RWPE1 (cell line): Measurements from ENCODE around the gene ADCY5.

Source experiments
- CTCF ChIA-PET: fragments of 350-600 bp; sonication (Branson Sonifier 250); formaldehyde crosslinking; extraction: SDS; loops from one replicate; lab custom pipeline; 2021; lab: Yijun Ruan, JAX
- POLR2A ChIA-PET: fragments of 400-600 bp; formaldehyde crosslinking; extraction: SDS; loops from one replicate; lab custom pipeline; 2020; ENCODE audit warnings: antibody characterized with exemption; ENCODE audit not compliant: low non-redundant PET; lab: Yijun Ruan, JAX
- DNase-seq: peaks from one replicate; pipeline ENCODE4 v3.0.0; 2012; ENCODE audit warnings: low spot score
- H3K27ac ChIP-seq: fragments of 450-650 bp; 2 replicates; pipeline ENCODE4 v1.5.1; 2017
- TF ChIP-seq, protein P1 (sequence below): fragments of 450-650 bp; conservative IDR thresholded peaks from 2 replicates; pipeline ENCODE4 v1.5.1; 2017; ENCODE audit warnings: low read depth, mild to moderate bottlenecking

ADCY5 gene

DNA sequence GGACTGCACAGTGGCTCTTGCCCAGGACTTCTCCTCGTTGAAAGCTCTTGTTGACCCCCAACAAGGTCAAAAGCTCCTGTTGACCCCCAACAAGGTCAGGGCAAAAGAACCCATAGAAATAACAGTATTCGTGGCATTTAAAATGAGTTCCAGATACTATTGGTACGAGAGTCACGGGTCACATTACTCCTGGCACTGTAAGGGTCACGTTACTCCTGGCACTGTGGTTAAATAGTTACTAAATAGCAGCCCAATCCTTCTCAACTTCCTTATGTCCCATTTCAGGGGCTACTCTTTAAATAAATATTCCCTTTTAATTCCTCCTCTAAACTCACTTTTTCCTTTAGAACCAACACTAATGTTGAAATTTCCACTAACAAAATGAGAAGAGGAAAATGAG, 18.2 kb upstream of the ADCY5 start:
- TF ChIP-seq, protein P1, sequence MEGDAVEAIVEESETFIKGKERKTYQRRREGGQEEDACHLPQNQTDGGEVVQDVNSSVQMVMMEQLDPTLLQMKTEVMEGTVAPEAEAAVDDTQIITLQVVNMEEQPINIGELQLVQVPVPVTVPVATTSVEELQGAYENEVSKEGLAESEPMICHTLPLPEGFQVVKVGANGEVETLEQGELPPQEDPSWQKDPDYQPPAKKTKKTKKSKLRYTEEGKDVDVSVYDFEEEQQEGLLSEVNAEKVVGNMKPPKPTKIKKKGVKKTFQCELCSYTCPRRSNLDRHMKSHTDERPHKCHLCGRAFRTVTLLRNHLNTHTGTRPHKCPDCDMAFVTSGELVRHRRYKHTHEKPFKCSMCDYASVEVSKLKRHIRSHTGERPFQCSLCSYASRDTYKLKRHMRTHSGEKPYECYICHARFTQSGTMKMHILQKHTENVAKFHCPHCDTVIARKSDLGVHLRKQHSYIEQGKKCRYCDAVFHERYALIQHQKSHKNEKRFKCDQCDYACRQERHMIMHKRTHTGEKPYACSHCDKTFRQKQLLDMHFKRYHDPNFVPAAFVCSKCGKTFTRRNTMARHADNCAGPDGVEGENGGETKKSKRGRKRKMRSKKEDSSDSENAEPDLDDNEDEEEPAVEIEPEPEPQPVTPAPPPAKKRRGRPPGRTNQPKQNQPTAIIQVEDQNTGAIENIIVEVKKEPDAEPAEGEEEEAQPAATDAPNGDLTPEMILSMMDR, result no peak
- no peak for DNase-seq
- CTCF ChIA-PET, result interaction anchor here (0.6 to 0.7 kb wide), 2 partner anchors 185 to 657 kb away, joined by 3 to 6 read pairs; no protein-coding TSS in a partner anchor
- POLR2A ChIA-PET, result no interaction called here
- no peak overlapping the region for H3K27ac ChIP-seq

DNA sequence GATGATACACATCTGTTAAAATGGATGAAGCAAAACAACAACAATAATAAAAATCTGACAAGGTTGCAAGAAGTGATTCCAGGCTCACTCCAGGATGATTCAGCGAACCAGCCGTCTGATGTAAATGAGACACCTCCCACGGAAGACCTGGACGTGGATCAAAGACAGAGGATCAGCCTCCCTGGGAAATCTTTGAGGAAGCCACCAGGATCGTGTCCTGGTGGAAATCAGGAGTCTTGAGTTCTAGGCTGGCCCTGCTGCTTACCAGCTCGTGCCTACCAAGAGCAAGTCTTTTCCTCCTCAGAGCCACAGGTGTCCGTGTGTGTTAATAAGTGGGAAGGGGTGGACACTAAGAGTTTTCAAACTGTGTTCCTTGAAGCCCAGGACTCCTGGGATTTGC, 15.3 kb upstream of the ADCY5 start:
- ChIA-PET POLR2A (no interaction called here), CTCF (interaction anchor here (0.7 kb wide), 1 partner anchor 119 kb away, joined by 3 read pairs; no protein-coding TSS in a partner anchor)
- TF ChIP-seq, protein P1, result no peak
- H3K27ac ChIP-seq, result no peak overlapping the region
- no peak for DNase-seq

DNA sequence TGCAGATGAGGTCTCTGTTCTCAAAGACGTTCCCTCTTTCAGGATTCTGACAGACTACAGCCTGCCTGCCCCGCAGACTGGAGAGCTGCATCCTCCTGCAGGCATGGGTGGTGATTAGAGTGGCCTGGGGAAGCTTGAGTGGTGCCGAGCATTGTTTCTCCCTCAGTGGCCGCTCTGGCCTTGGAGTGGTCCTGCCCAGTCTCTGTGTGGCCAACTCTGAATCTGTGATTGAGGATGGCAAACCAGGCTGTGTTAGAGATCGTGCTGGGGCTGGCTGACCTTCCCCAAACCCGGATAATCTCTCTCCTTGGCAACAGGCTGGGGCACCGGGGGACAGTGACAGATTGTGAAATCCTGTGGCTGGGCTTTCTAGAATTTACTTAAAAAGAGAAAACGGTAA, 11.0 kb upstream of the ADCY5 start:
- ChIA-PET CTCF (no interaction called here), POLR2A (no interaction called here)
- TF ChIP-seq, protein P1, result no peak

DNA sequence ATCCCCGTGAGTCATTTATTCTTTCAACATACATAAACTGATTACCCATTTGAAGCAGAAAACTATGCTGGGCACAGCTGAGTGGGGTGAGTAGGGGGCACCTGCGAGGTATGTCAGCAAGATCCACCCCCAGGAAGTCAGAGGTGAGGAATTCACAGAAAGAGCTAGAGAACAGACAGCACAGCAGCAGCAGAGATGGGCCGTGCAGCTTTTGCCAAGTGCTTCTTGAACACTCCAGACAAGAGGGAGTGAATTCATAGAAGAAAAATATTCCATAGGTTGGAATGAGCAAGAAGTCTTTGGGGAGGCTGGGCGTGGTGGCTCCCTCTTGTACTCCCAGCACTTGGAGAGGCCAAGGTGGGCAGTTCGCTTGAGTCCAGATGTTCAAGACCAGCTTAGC, 9.4 kb upstream of the ADCY5 start:
- DNase-seq, result no peak
- CTCF ChIA-PET, result interaction anchor here (0.7 kb wide), 1 partner anchor 34 kb away, joined by 5 read pairs; no protein-coding TSS in a partner anchor
- H3K27ac ChIP-seq, result no peak overlapping the region
- POLR2A ChIA-PET, result no interaction called here
- TF ChIP-seq, protein P1, result no peak

More for the DNA sequence above, 11.0 kb upstream of the ADCY5 start:
- DNase-seq, result no peak
- no peak overlapping the region for H3K27ac ChIP-seq

DNA sequence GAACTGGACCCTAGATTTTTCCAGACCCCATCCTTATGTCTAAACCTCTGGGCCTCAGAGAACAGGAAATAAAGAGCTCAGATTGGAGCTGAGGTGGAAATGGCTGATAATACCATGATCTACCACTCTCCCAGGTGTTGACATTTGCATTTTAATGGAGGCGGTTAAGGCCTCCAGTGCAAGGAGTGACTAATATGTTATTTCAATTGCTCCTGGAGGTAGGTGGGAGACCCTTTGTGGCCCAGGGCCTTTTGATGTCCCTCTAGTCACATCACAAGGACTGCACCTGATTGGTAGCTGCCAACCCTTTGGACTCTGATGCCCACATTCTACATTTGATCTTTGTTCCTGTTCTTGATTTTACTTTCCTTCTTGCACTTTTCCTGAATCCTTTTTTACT, 9.0 kb upstream of the ADCY5 start:
- CTCF ChIA-PET, result interaction anchor here (0.7 kb wide), 1 partner anchor 35 kb away, joined by 5 read pairs; no protein-coding TSS in a partner anchor
- POLR2A ChIA-PET, result no interaction called here
- no peak for DNase-seq
- TF ChIP-seq, protein P1, result no peak
- H3K27ac ChIP-seq, result no peak overlapping the region

DNA sequence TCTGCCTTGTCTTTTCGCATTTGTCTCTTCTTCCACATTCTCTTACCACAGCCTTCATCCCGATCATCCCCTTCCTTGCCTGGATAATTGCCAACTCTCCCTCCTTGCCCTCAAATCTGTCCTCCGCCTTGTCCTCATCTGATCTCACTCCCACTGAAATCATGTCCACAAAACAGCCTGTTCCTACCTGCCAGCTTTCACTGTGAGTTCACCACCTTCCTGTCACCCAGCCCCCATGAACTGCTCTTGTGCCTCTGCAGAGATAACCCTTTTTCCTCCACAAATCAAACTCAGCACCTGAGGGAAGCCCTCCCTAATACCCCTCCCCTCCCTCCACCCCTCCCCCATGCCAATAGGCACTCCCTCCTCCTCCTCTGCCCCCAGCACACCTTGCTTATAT, 4.8 kb upstream of the ADCY5 start:
- no peak overlapping the region for H3K27ac ChIP-seq
- DNase-seq, result no peak
- TF ChIP-seq, protein P1, result no peak
- CTCF ChIA-PET, result no interaction called here
- POLR2A ChIA-PET, result no interaction called here

DNA sequence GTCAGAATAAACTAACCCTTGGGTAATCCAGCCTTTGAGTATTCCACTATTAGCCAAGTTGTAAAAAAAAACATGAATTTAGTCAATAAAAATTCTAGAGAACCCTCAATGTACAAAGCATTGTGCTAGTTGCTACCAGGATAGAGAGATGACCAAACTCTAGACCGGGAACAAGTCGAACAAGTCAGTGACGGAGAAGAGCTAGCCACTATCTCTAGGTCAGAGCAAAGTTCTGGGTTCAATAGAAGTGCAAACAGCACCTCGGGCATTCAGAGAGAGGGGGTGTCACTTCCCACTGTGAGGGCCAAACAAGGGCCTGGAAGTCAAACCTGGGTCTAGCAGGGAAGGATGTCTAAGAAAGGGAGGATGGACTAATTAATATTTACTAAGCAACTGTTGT, 2.3 kb upstream of the ADCY5 start:
- POLR2A ChIA-PET, result no interaction called here
- no peak overlapping the region for H3K27ac ChIP-seq
- TF ChIP-seq, protein P1, result no peak
- DNase-seq, result no peak
- CTCF ChIA-PET, result no interaction called here
